ENCODE results near the gene FAM110A. TPM values are rescaled to one million over a fixed set of nuclear protein-coding genes. Genes with fewer than 3 reads are reported as not detected.

FAM110A gene
- total RNA-seq, 1 donor from 2014 or later, result 17.4 TPM

- Mint-ChIP-seq H3K4me1 (peaks cover 20% of the 10 kb centered on the region), H3K4me3 (peak overlapping the region; percentile 92)
- TF ChIP-seq CTCF (conservative IDR thresholded peaks at IDR 0.05), result no peak
Measured at GRCh38 chr20:835608-836045, 2.1 kb downstream of the FAM110A start.

GRCh38 chr20:836190-836589 is 2.7 kb downstream of the FAM110A start:
- Mint-ChIP-seq H3K27ac (ENCODE audit: unreplicated experiment) (no peak overlapping the region), H3K27me3 (ENCODE audit: low read depth) (peaks cover 29% of the 10 kb centered on the region), H3K4me1 (peaks cover 20% of the 10 kb centered on the region), H3K9me3 (no peaks in the 10 kb centered on the region), H3K4me3 (peak overlapping the region; percentile 68), H3K36me3 (ENCODE audit: low read depth) (peaks cover 3% of the 10 kb centered on the region)
- TF ChIP-seq CTCF (conservative IDR thresholded peaks at IDR 0.05), result no peak
- DNase-seq (ENCODE audit: low read depth, low spot score), result no peak

More at GRCh38 chr20:835608-836045, 2.1 kb downstream of the FAM110A start:
- DNase-seq (ENCODE audit: low read depth, low spot score), result no peak
- peaks cover 26% of the 10 kb centered on the region for H3K27me3 Mint-ChIP-seq (ENCODE audit: low read depth)
- no peak overlapping the region for H3K27ac Mint-ChIP-seq (ENCODE audit: unreplicated experiment)
- peaks cover 3% of the 10 kb centered on the region for H3K36me3 Mint-ChIP-seq (ENCODE audit: low read depth)
- no peaks in the 10 kb centered on the region for H3K9me3 Mint-ChIP-seq

GRCh38 chr20:839015-839414 is 5.5 kb downstream of the FAM110A start:
- H3K27ac Mint-ChIP-seq (ENCODE audit: unreplicated experiment), result no peak overlapping the region
- no peak for TF ChIP-seq CTCF (conservative IDR thresholded peaks at IDR 0.05)

GRCh38 chr20:839626-840025 is 6.1 kb downstream of the FAM110A start:
- peaks cover 17% of the 10 kb centered on the region for H3K4me1 Mint-ChIP-seq
- peak overlapping the region; percentile 44 for H3K4me3 Mint-ChIP-seq
- no peak for TF ChIP-seq CTCF (conservative IDR thresholded peaks at IDR 0.05)
- no peak for DNase-seq (ENCODE audit: low read depth, low spot score)
- peaks cover 5% of the 10 kb centered on the region for H3K36me3 Mint-ChIP-seq (ENCODE audit: low read depth)
- peaks cover 59% of the 10 kb centered on the region for H3K27me3 Mint-ChIP-seq (ENCODE audit: low read depth)
- no peaks in the 10 kb centered on the region for H3K9me3 Mint-ChIP-seq
- H3K27ac Mint-ChIP-seq (ENCODE audit: unreplicated experiment), result no peak overlapping the region

More at GRCh38 chr20:839015-839414, 5.5 kb downstream of the FAM110A start:
- peaks cover 54% of the 10 kb centered on the region for H3K27me3 Mint-ChIP-seq (ENCODE audit: low read depth)
- no peak overlapping the region for H3K4me3 Mint-ChIP-seq
- no peak for DNase-seq (ENCODE audit: low read depth, low spot score)
- no peaks in the 10 kb centered on the region for H3K9me3 Mint-ChIP-seq
- H3K4me1 Mint-ChIP-seq, result peaks cover 18% of the 10 kb centered on the region
- H3K36me3 Mint-ChIP-seq (ENCODE audit: low read depth), result peaks cover 3% of the 10 kb centered on the region

- no peak for DNase-seq (ENCODE audit: low read depth, low spot score)
- H3K4me3 Mint-ChIP-seq, result peak overlapping the region; percentile 78
- no peak overlapping the region for H3K27ac Mint-ChIP-seq (ENCODE audit: unreplicated experiment)
- H3K36me3 Mint-ChIP-seq (ENCODE audit: low read depth), result peaks cover 5% of the 10 kb centered on the region
- H3K4me1 Mint-ChIP-seq, result peaks cover 10% of the 10 kb centered on the region
- H3K9me3 Mint-ChIP-seq, result no peaks in the 10 kb centered on the region
- no peak for TF ChIP-seq CTCF (conservative IDR thresholded peaks at IDR 0.05)
- peaks cover 60% of the 10 kb centered on the region for H3K27me3 Mint-ChIP-seq (ENCODE audit: low read depth)
Measured at GRCh38 chr20:840503-840857, 7.0 kb downstream of the FAM110A start.
